WTC11 (cell line): ENCODE results near the gene PRKN. TPM values are rescaled to one million over a fixed set of nuclear protein-coding genes. Genes with fewer than 3 reads are reported as not detected.

Source experiments
- ATAC-seq: fragments of 200-7000 bp; cut with Tn5 transposase; 2 replicates; pipeline ENCODE4 v1.10.0; 2021; ENCODE audit warnings: mild to moderate bottlenecking, moderate library complexity
- CTCF ChIA-PET: fragments of 300-600 bp; sonication (Branson Sonifier 250); formaldehyde crosslinking; loops from one replicate; lab custom pipeline; 2021; ENCODE audit warnings: antibody characterized with exemption; lab: Charles Lee
- POLR2A ChIA-PET: fragments of 350-600 bp; sonication (Branson Sonifier 250); formaldehyde crosslinking; loops from one replicate; lab custom pipeline; 2021; ENCODE audit warnings: antibody characterized with exemption; lab: Charles Lee
- DNase-seq: peaks from one replicate; pipeline ENCODE4 v3.0.0; 2021; ENCODE audit warnings: low spot score
- H3K27ac Mint-ChIP-seq: 2 replicates; pipeline ENCODE4 v1.8.0; 2021; ENCODE audit warnings: mixed read lengths
- H3K27me3 Mint-ChIP-seq: 2 replicates; pipeline ENCODE4 v1.8.0; 2021; ENCODE audit warnings: low read depth, mild to moderate bottlenecking, moderate library complexity, mixed read lengths
- H3K36me3 Mint-ChIP-seq: 2 replicates; pipeline ENCODE4 v1.8.0; 2021; ENCODE audit warnings: mixed read lengths
- H3K4me1 Mint-ChIP-seq: 2 replicates; pipeline ENCODE4 v1.8.0; 2022; ENCODE audit warnings: mixed read lengths
- H3K4me3 Mint-ChIP-seq: 2 replicates; pipeline ENCODE4 v1.8.0; 2021; ENCODE audit warnings: mild to moderate bottlenecking, moderate library complexity, mixed read lengths
- H3K9me3 Mint-ChIP-seq: 2 replicates; pipeline ENCODE4 v1.8.0; 2021; ENCODE audit warnings: mixed read lengths
- ATF1 ChIP-seq: sonication (generic); formaldehyde crosslinking; IDR thresholded peaks from 2 replicates; pipeline ENCODE4 v1.8.1; 2023; ENCODE audit warnings: mild to moderate bottlenecking, moderate library complexity, missing genetic modification reagents
- ATF6 ChIP-seq: sonication (generic); formaldehyde crosslinking; IDR thresholded peaks from 2 replicates; pipeline ENCODE4 v1.8.1; 2023; ENCODE audit warnings: mild to moderate bottlenecking, missing genetic modification reagents
- CBFB ChIP-seq: sonication (generic); formaldehyde crosslinking; IDR thresholded peaks from 2 replicates; pipeline ENCODE4 v1.8.1; 2022; ENCODE audit warnings: mild to moderate bottlenecking, low read depth, missing genetic modification reagents
- CREB1 ChIP-seq: sonication (generic); formaldehyde crosslinking; IDR thresholded peaks from 2 replicates; pipeline ENCODE4 v1.8.0; 2023; ENCODE audit warnings: mild to moderate bottlenecking, missing genetic modification reagents
- CREM ChIP-seq: sonication (generic); formaldehyde crosslinking; IDR thresholded peaks from 2 replicates; pipeline ENCODE4 v1.8.1; 2022; ENCODE audit warnings: mild to moderate bottlenecking, missing genetic modification reagents, moderate library complexity
- FOXJ3 ChIP-seq: sonication (generic); formaldehyde crosslinking; IDR thresholded peaks from 2 replicates; pipeline ENCODE4 v1.9.0; 2021; ENCODE audit warnings: missing genetic modification reagents, mild to moderate bottlenecking, borderline replicate concordance
- FOXK1 ChIP-seq: sonication (generic); formaldehyde crosslinking; IDR thresholded peaks from 2 replicates; pipeline ENCODE4 v1.8.0; 2022; ENCODE audit warnings: mild to moderate bottlenecking, moderate library complexity, missing genetic modification reagents
- KAT7 ChIP-seq: sonication (generic); formaldehyde crosslinking; IDR thresholded peaks from 2 replicates; pipeline ENCODE4 v1.8.1; 2023; ENCODE audit warnings: missing genetic modification reagents, mild to moderate bottlenecking, borderline replicate concordance
- MLX ChIP-seq: sonication (generic); formaldehyde crosslinking; IDR thresholded peaks from 2 replicates; pipeline ENCODE4 v1.8.1; 2023; ENCODE audit warnings: mild to moderate bottlenecking, missing genetic modification reagents, moderate library complexity
- NFE2L1 ChIP-seq: sonication (generic); formaldehyde crosslinking; IDR thresholded peaks from 2 replicates; pipeline ENCODE4 v1.8.1; 2023; ENCODE audit warnings: missing genetic modification reagents
- NR1H2 ChIP-seq: sonication (generic); formaldehyde crosslinking; IDR thresholded peaks from 2 replicates; pipeline ENCODE4 v1.9.0; 2021; ENCODE audit warnings: mild to moderate bottlenecking, moderate library complexity, missing genetic modification reagents
- PREB ChIP-seq: sonication (generic); formaldehyde crosslinking; IDR thresholded peaks from 2 replicates; pipeline ENCODE4 v1.8.1; 2022; ENCODE audit warnings: mild to moderate bottlenecking, missing genetic modification reagents, moderate library complexity, borderline replicate concordance
- PRRX2 ChIP-seq: fragments of 250-450 bp; sonication (Bioruptor Pico); IDR thresholded peaks from 2 replicates; pipeline ENCODE4 v1.8.0; 2021; ENCODE audit warnings: mild to moderate bottlenecking
- SMAD4 ChIP-seq: sonication (generic); formaldehyde crosslinking; IDR thresholded peaks from 2 replicates; pipeline ENCODE4 v1.8.0; 2022; ENCODE audit warnings: mild to moderate bottlenecking, missing genetic modification reagents
- SOX15 ChIP-seq: fragments of 250-450 bp; sonication (Bioruptor Pico); IDR thresholded peaks from 2 replicates; pipeline ENCODE4 v1.9.0; 2021; ENCODE audit warnings: mild to moderate bottlenecking
- SP1 ChIP-seq: sonication (generic); formaldehyde crosslinking; conservative IDR thresholded peaks from 2 replicates; pipeline ENCODE4 v1.8.1; 2022; ENCODE audit warnings: missing genetic modification reagents
- TCF7 ChIP-seq: sonication (generic); formaldehyde crosslinking; IDR thresholded peaks from 2 replicates; pipeline ENCODE4 v1.8.0; 2022; ENCODE audit warnings: mild to moderate bottlenecking, low read depth, missing genetic modification reagents, moderate library complexity
- USF1 ChIP-seq: sonication (generic); formaldehyde crosslinking; IDR thresholded peaks from 2 replicates; pipeline ENCODE4 v1.8.0; 2022; ENCODE audit warnings: mild to moderate bottlenecking, missing genetic modification reagents
- ZNF219 ChIP-seq: sonication (generic); formaldehyde crosslinking; IDR thresholded peaks from 2 replicates; pipeline ENCODE4 v1.8.0; 2023; ENCODE audit warnings: missing genetic modification reagents, mild to moderate bottlenecking, borderline replicate concordance
- ZNF423 ChIP-seq: fragments of 250-450 bp; sonication (Bioruptor Pico); IDR thresholded peaks from 2 replicates; pipeline ENCODE4 v2.1.2; 2022; ENCODE audit warnings: mild to moderate bottlenecking, moderate library complexity
- ZNF425 ChIP-seq: fragments of 250-450 bp; sonication (Bioruptor Pico); conservative IDR thresholded peaks from 2 replicates; pipeline ENCODE4 v1.9.0; 2021; ENCODE audit warnings: mild to moderate bottlenecking
- ZNF512 ChIP-seq: sonication (generic); formaldehyde crosslinking; IDR thresholded peaks from 2 replicates; pipeline ENCODE4 v1.8.1; 2022; ENCODE audit warnings: missing genetic modification reagents, borderline replicate concordance
- total RNA-seq: library from RNA; stranded (reverse); gene quantifications from 3 replicates; pipeline ENCODE4 v1.2.3, GENCODE V29; 2021

The PRKN gene
- total RNA-seq, 1 experiment from 2014 or later = 0.59 TPM

- ChIA-PET POLR2A (no interaction called here), CTCF (no interaction called here)
- Mint-ChIP-seq H3K4me3 (no peak overlapping the region), H3K27ac (no peak overlapping the region), H3K9me3 (peaks cover 5% of the 10 kb centered on the region), H3K36me3 (no peaks in the 10 kb centered on the region), H3K4me1 (no peaks in the 10 kb centered on the region), H3K27me3 (no peaks in the 10 kb centered on the region)
- TF ChIP-seq NR1H2 (no peak), ZNF423 (CRISPR knock-in tag) (no peak), CBFB (CRISPR knock-in tag) (no peak), KAT7 (CRISPR knock-in tag) (no peak), FOXJ3 (no peak), FOXK1 (CRISPR knock-in tag) (no peak), SP1 (CRISPR knock-in tag) (no peak), ATF6 (no peak), SOX15 (CRISPR knock-in tag) (no peak), PRRX2 (CRISPR knock-in tag) (no peak)
- ATAC-seq (no peak), DNase-seq (no peak)
Observed at GRCh38 chr6:162017536-162017935, 710.0 kb downstream of the PRKN start.

GRCh38 chr6:162014069-162014811 is 713.3 kb downstream of the PRKN start:
- TF ChIP-seq KAT7 (CRISPR knock-in tag) (no peak), ZNF512 (CRISPR knock-in tag) (no peak), TCF7 (CRISPR knock-in tag) (no peak)
- Mint-ChIP-seq H3K36me3 (no peaks in the 10 kb centered on the region), H3K4me1 (no peaks in the 10 kb centered on the region), H3K27ac (no peak overlapping the region), H3K4me3 (no peak overlapping the region), H3K27me3 (no peaks in the 10 kb centered on the region), H3K9me3 (peaks cover 5% of the 10 kb centered on the region)
- POLR2A ChIA-PET = no interaction called here
- DNase-seq = no peak
- peak; percentile 52 for ATAC-seq
- CTCF ChIA-PET = no interaction called here

- no peaks in the 10 kb centered on the region for H3K9me3 Mint-ChIP-seq
- TF ChIP-seq PREB (CRISPR knock-in tag) (no peak), ZNF423 (CRISPR knock-in tag) (no peak), TCF7 (CRISPR knock-in tag) (no peak), SMAD4 (CRISPR knock-in tag) (no peak), ZNF219 (CRISPR knock-in tag) (no peak), ZNF425 (CRISPR knock-in tag) (no peak), NFE2L1 (CRISPR knock-in tag) (no peak), CREB1 (CRISPR knock-in tag) (no peak), FOXJ3 (no peak), CREM (no peak), MLX (CRISPR knock-in tag) (no peak), USF1 (CRISPR knock-in tag) (no peak), ATF1 (CRISPR knock-in tag) (no peak)
- no peak for DNase-seq
- ATAC-seq = no peak
- H3K4me3 Mint-ChIP-seq = no peak overlapping the region
- H3K27me3 Mint-ChIP-seq = no peaks in the 10 kb centered on the region
- no peak overlapping the region for H3K27ac Mint-ChIP-seq
- H3K36me3 Mint-ChIP-seq = no peaks in the 10 kb centered on the region
- H3K4me1 Mint-ChIP-seq = peaks cover 13% of the 10 kb centered on the region
- ChIA-PET CTCF (no interaction called here), POLR2A (no interaction called here)
Observed at GRCh38 chr6:162005372-162005771, 722.2 kb downstream of the PRKN start.
